SK-N-SH treated with all-trans-retinoic acid at 6 μM for 48 hours (cell line): ENCODE results near the gene WDR20.

Experiments
- ARNTL ChIP-seq: fragments of 450-650 bp; formaldehyde crosslinking; IDR thresholded peaks from 2 replicates; pipeline ENCODE4 v1.5.0; 2020; ENCODE audit warnings: low read depth, mild to moderate bottlenecking, moderate library complexity, borderline replicate concordance
- BACH2 ChIP-seq: fragments of 250-450 bp; sonication (Bioruptor Pico); IDR thresholded peaks from 2 replicates; pipeline ENCODE4 v1.9.0; 2021; ENCODE audit warnings: mild to moderate bottlenecking, borderline replicate concordance
- OSR1 ChIP-seq: fragments of 250-450 bp; sonication (Bioruptor Pico); IDR thresholded peaks from 2 replicates; pipeline ENCODE4 v1.8.0; 2022; ENCODE audit warnings: moderate library complexity, mild to moderate bottlenecking, inconsistent platforms
- RARB ChIP-seq: fragments of 250-450 bp; sonication (Bioruptor Pico); IDR thresholded peaks from 2 replicates; pipeline ENCODE4 v1.8.0; 2021; ENCODE audit warnings: mild to moderate bottlenecking, moderate library complexity
- SNAI2 ChIP-seq: fragments of 250-450 bp; sonication (Bioruptor Pico); IDR thresholded peaks from 2 replicates; pipeline ENCODE4 v1.5.0; 2020; ENCODE audit warnings: mild to moderate bottlenecking, moderate library complexity
- TCF4 ChIP-seq: fragments of 250-450 bp; sonication (Bioruptor Pico); IDR thresholded peaks from 2 replicates; pipeline ENCODE4 v1.8.0; 2021; ENCODE audit warnings: mild to moderate bottlenecking, moderate library complexity, borderline replicate concordance
- TOX ChIP-seq: fragments of 250-450 bp; sonication (Bioruptor Pico); IDR thresholded peaks from 2 replicates; pipeline ENCODE4 v1.8.0; 2021; ENCODE audit warnings: mild to moderate bottlenecking, moderate library complexity, borderline replicate concordance
- ZFP30 ChIP-seq: fragments of 450-650 bp; formaldehyde crosslinking; IDR thresholded peaks from 2 replicates; pipeline ENCODE4 v1.5.0; 2022; ENCODE audit warnings: mild to moderate bottlenecking, moderate library complexity
- ZNF565 ChIP-seq: fragments of 450-650 bp; formaldehyde crosslinking; conservative IDR thresholded peaks from 2 replicates; pipeline ENCODE4 v1.5.0; 2020; ENCODE audit warnings: low read depth, mild to moderate bottlenecking, moderate library complexity
- TF ChIP-seq, protein P1 (sequence below): fragments of 250-450 bp; sonication (Bioruptor Pico); IDR thresholded peaks from 2 replicates; pipeline ENCODE4 v1.8.0; 2020; ENCODE audit warnings: mild to moderate bottlenecking, moderate library complexity, borderline replicate concordance
- TF ChIP-seq, protein P2 (sequence below): fragments of 250-450 bp; sonication (Bioruptor Pico); IDR thresholded peaks from 2 replicates; pipeline ENCODE4 v1.5.1; 2021; ENCODE audit warnings: mild to moderate bottlenecking, moderate library complexity
- TF ChIP-seq, protein P3 (sequence below): fragments of 250-450 bp; sonication (Bioruptor Pico); IDR thresholded peaks from 2 replicates; pipeline ENCODE4 v1.5.0; 2020; ENCODE audit warnings: mild to moderate bottlenecking, moderate library complexity

DNA sequence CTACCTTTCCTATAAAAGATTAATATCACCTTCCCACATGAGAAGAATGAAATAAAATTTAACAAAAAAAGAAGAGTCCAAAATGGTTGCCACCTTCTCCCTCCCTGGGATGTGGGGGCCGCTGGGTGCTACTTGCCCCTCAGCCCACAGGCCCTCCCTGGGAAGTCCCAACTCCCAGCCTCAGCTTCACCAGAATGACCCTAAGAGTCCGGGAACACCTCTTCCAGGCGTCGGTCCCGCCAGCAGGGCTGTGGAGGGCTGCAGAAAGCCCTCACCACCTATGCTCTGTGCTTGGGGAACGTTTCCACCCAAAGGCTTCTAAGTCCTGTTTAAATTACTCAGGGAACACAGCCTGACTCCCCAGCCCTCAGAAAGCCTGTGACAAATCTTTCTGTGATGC is 93.4 kb downstream of the WDR20 start:
- TF ChIP-seq ARNTL (CRISPR knock-in tag), result no peak
- TF ChIP-seq, protein P1, sequence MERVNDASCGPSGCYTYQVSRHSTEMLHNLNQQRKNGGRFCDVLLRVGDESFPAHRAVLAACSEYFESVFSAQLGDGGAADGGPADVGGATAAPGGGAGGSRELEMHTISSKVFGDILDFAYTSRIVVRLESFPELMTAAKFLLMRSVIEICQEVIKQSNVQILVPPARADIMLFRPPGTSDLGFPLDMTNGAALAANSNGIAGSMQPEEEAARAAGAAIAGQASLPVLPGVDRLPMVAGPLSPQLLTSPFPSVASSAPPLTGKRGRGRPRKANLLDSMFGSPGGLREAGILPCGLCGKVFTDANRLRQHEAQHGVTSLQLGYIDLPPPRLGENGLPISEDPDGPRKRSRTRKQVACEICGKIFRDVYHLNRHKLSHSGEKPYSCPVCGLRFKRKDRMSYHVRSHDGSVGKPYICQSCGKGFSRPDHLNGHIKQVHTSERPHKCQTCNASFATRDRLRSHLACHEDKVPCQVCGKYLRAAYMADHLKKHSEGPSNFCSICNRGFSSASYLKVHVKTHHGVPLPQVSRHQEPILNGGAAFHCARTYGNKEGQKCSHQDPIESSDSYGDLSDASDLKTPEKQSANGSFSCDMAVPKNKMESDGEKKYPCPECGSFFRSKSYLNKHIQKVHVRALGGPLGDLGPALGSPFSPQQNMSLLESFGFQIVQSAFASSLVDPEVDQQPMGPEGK (CRISPR knock-in tag), result no peak
- TF ChIP-seq RARB, result no peak
- TF ChIP-seq ZNF565 (CRISPR knock-in tag), result no peak
- no peak for TF ChIP-seq TOX (CRISPR knock-in tag)
- no peak for TF ChIP-seq TCF4
- TF ChIP-seq SNAI2 (CRISPR knock-in tag), result no peak
- no peak for TF ChIP-seq ZFP30 (CRISPR knock-in tag)
- TF ChIP-seq, protein P2, sequence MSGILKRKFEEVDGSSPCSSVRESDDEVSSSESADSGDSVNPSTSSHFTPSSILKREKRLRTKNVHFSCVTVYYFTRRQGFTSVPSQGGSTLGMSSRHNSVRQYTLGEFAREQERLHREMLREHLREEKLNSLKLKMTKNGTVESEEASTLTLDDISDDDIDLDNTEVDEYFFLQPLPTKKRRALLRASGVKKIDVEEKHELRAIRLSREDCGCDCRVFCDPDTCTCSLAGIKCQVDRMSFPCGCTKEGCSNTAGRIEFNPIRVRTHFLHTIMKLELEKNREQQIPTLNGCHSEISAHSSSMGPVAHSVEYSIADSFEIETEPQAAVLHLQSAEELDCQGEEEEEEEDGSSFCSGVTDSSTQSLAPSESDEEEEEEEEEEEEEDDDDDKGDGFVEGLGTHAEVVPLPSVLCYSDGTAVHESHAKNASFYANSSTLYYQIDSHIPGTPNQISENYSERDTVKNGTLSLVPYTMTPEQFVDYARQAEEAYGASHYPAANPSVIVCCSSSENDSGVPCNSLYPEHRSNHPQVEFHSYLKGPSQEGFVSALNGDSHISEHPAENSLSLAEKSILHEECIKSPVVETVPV (CRISPR knock-in tag), result no peak
- no peak for TF ChIP-seq OSR1 (CRISPR knock-in tag)
- no peak for TF ChIP-seq BACH2
- TF ChIP-seq, protein P3, sequence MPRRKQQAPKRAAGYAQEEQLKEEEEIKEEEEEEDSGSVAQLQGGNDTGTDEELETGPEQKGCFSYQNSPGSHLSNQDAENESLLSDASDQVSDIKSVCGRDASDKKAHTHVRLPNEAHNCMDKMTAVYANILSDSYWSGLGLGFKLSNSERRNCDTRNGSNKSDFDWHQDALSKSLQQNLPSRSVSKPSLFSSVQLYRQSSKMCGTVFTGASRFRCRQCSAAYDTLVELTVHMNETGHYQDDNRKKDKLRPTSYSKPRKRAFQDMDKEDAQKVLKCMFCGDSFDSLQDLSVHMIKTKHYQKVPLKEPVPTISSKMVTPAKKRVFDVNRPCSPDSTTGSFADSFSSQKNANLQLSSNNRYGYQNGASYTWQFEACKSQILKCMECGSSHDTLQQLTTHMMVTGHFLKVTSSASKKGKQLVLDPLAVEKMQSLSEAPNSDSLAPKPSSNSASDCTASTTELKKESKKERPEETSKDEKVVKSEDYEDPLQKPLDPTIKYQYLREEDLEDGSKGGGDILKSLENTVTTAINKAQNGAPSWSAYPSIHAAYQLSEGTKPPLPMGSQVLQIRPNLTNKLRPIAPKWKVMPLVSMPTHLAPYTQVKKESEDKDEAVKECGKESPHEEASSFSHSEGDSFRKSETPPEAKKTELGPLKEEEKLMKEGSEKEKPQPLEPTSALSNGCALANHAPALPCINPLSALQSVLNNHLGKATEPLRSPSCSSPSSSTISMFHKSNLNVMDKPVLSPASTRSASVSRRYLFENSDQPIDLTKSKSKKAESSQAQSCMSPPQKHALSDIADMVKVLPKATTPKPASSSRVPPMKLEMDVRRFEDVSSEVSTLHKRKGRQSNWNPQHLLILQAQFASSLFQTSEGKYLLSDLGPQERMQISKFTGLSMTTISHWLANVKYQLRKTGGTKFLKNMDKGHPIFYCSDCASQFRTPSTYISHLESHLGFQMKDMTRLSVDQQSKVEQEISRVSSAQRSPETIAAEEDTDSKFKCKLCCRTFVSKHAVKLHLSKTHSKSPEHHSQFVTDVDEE (CRISPR knock-in tag), result no peak
